Right lobe of liver (tissue), 6 donors: ENCODE measurements around the gene MGRN1. TPM values are rescaled to one million over a fixed set of nuclear protein-coding genes. Genes with fewer than 3 reads are reported as not detected.

Experiments used
- ATAC-seq, 4 donors: fragments of 200-7000 bp; cut with Tn5 transposase; one replicate each; pipeline ENCODE4 v1.9.1; 2020; ENCODE audit warnings: mild to moderate bottlenecking in 4 of 4, moderate library complexity in 4 of 4
- DNase-seq, 3 donors: peaks; one replicate each; pipeline ENCODE4 v3.0.0-alpha.2; 2020
- H3K27ac ChIP-seq, 3 donors: fragments of 200-600 bp; one replicate each; pipeline ENCODE4 v1.8.0; 2022
- H3K27me3 ChIP-seq, 2 donors: fragments of 200-600 bp; one replicate each; pipeline ENCODE4 v1.8.0; 2022
- H3K36me3 ChIP-seq, 4 donors: fragments of 200-600 bp; sonication (generic) in 1 of 4; one replicate each; pipeline versions ENCODE4 v1.5.1 to v1.8.0; 2017 to 2022; ENCODE audit warnings: control low read depth in 1 of 4
- H3K4me1 ChIP-seq, 4 donors: fragments of 200-600 bp; sonication (generic) in 1 of 4; one replicate each; pipeline versions ENCODE4 v1.5.1 to v1.8.0; 2017 to 2022; ENCODE audit warnings: control low read depth in 1 of 4
- H3K4me3 ChIP-seq, 3 donors: fragments of 200-600 bp; one replicate each; pipeline ENCODE4 v1.8.0; 2022
- H3K9me3 ChIP-seq, 4 donors: fragments of 200-600 bp; sonication (generic) in 1 of 4; one replicate each; pipeline versions ENCODE4 v1.5.1 to v1.8.0; 2017 to 2022; ENCODE audit warnings: control low read depth in 1 of 4
- POLR2A ChIP-seq: fragments of 450-650 bp; IDR thresholded peaks from one replicate; pipeline ENCODE4 v1.6.1; 2017; ENCODE audit warnings: antibody characterized with exemption, mild to moderate bottlenecking
- WGBS: methylation state at CpG from one replicate; pipeline ENCODE4 v1.1.6; 2018; ENCODE audit warnings: low coverage, low lambda C conversion rate; ENCODE audit not compliant: insufficient coverage; ENCODE audit errors: missing lambda C conversion rate; 5-methylcytosine and 5-hydroxymethylcytosine counted together
- intact Hi-C, 2 donors: fragments of 100-400 bp; cut with DNase I; formaldehyde crosslinking; loops; one replicate each; pipeline versions ENCODE4 v1.11.2 to v1.14.1; 2022
- total RNA-seq, 6 experiments: library from RNA; depleted of rRNA in 2 of 6; stranded (reverse); fragments of >200 nt in 2 of 6; fragmentation: NEBNext Ultra II Directional in 3 of 6; extraction: Animal tissue kit (Norgen Biotek cat#: 25700) in 3 of 6; gene quantifications; one replicate each; pipeline versions ENCODE4 v1.1.0 to v1.2.4, GENCODE V29; 2016 to 2023
- TF ChIP-seq, protein P1 (sequence below), 4 donors: fragments of 200-600 bp in 3 of 4; fragments of 450-650 bp in 1 of 4; IDR thresholded peaks; one replicate each; pipeline versions ENCODE4 v1.5.1 to v1.8.0; 2016 to 2022; ENCODE audit warnings: antibody characterized with exemption in 4 of 4, mild to moderate bottlenecking in 2 of 4
- donor health status: DM: no; HTN: yes; CAD: no.
- donor health status: DM: no; HTN: no; CAD: no.
- donor health status: DM: no; HTN: no; CAD: no.
- donor health status: DM: no; HTN: yes; CAD: no.
- donor health status: DM: no; HTN: yes; CAD: no.

MGRN1 gene
- total RNA-seq, 6 experiments from 2014 or later: 42.5 to 67.3 (median 49.5) TPM

GRCh38 chr16:4631444-4631843, 6.8 kb downstream of the MGRN1 start:
- intact Hi-C loops: no loop called here
- Histone ChIP-seq H3K36me3 (peaks cover 0 to 6% (median 0%) of the 10 kb centered on the region in 4 donors), H3K27me3 (no peaks in the 10 kb centered on the region), H3K4me3 (no peak overlapping the region), H3K4me1 (peaks cover 0 to 8% (median under 1%) of the 10 kb centered on the region in 4 donors), H3K9me3 (no peaks in the 10 kb centered on the region), H3K27ac (no peak overlapping the region)
- no peak for TF ChIP-seq POLR2A
- TF ChIP-seq, protein P1, sequence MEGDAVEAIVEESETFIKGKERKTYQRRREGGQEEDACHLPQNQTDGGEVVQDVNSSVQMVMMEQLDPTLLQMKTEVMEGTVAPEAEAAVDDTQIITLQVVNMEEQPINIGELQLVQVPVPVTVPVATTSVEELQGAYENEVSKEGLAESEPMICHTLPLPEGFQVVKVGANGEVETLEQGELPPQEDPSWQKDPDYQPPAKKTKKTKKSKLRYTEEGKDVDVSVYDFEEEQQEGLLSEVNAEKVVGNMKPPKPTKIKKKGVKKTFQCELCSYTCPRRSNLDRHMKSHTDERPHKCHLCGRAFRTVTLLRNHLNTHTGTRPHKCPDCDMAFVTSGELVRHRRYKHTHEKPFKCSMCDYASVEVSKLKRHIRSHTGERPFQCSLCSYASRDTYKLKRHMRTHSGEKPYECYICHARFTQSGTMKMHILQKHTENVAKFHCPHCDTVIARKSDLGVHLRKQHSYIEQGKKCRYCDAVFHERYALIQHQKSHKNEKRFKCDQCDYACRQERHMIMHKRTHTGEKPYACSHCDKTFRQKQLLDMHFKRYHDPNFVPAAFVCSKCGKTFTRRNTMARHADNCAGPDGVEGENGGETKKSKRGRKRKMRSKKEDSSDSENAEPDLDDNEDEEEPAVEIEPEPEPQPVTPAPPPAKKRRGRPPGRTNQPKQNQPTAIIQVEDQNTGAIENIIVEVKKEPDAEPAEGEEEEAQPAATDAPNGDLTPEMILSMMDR (IDR thresholded peaks at IDR 0.05): no peak
- peak; percentile 51 to 74 (median 66) for ATAC-seq
- DNase-seq: no peak
- WGBS: no CpG with 5 or more reads among the region's 1 CpG

DNA sequence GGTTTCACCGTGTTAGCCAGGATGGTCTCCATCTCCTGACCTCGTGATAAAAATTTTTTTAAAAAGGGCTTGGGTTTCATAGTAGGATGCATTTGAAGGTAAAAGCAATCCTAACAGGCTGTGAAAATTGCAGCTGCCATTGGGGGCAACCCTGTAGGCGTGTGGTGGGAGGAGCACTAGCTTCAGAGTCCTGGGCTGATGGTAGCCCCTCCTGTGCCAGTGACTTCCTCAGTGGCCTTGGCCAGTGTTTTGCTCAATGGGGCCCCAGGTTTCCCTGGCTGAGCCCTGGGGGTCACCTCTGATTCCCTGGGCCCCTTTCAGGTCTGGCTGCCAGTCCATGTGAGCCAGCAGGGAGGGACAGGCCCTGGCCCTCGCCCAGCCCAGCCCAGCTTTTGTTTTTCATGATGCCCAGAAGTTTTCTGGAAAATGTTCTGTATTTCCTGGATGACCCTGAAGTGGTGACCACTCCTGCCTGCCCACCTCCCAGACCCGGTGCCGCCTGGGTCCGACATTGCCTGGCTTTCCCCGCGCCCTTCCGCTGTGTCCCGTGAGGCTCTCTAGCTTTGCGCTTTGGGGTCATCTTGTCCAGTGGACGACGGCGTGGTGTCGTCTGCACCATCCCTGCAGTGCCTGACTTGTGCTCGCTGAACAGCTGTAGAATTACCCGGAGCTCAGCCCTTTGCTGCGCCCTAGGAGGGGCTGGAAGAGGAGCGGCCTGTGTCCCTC, 9.4 kb downstream of the MGRN1 start:
- intact Hi-C loops: no loop called here
- Histone ChIP-seq H3K4me1 (peaks cover 0 to 6% (median 0%) of the 10 kb centered on the region in 4 donors), H3K27ac (no peak overlapping the region), H3K4me3 (no peak overlapping the region), H3K9me3 (no peaks in the 10 kb centered on the region), H3K36me3 (peaks cover 0 to 8% (median 0%) of the 10 kb centered on the region in 4 donors), H3K27me3 (no peaks in the 10 kb centered on the region)
- TF ChIP-seq POLR2A: no peak
- TF ChIP-seq, protein P1 (IDR thresholded peaks at IDR 0.05): no peak
- DNase-seq: no peak
- no peak for ATAC-seq
- 94% methylated on average over 11 of the region's 20 CpGs for WGBS

- Histone ChIP-seq H3K4me1 (peaks cover 0 to 6% (median 0%) of the 10 kb centered on the region in 4 donors), H3K9me3 (no peaks in the 10 kb centered on the region), H3K36me3 (peaks cover 0 to 8% (median 0%) of the 10 kb centered on the region in 4 donors), H3K27me3 (no peaks in the 10 kb centered on the region), H3K27ac (no peak overlapping the region), H3K4me3 (no peak overlapping the region)
- ATAC-seq (no peak), DNase-seq (no peak)
- intact Hi-C loops: no loop called here
- WGBS: 87% methylated on average over 9 of the region's 12 CpGs
- no peak for TF ChIP-seq POLR2A
- TF ChIP-seq, protein P1 (IDR thresholded peaks at IDR 0.05): no peak
These were observed 10.1 kb downstream of the MGRN1 start for GRCh38 chr16:4634768-4635167.

GRCh38 chr16:4636196-4636595, 11.6 kb downstream of the MGRN1 start:
- no peak for DNase-seq
- intact Hi-C loops: no loop called here

More at GRCh38 chr16:4636196-4636595, 11.6 kb downstream of the MGRN1 start:
- Histone ChIP-seq H3K4me3 (no peak overlapping the region), H3K9me3 (no peaks in the 10 kb centered on the region), H3K27ac (no peak overlapping the region), H3K4me1 (no peaks in the 10 kb centered on the region), H3K27me3 (no peaks in the 10 kb centered on the region), H3K36me3 (peaks cover 0 to 8% (median 0%) of the 10 kb centered on the region in 4 donors)
- no peak for ATAC-seq
- WGBS: 75% methylated on average over 3 of the region's 13 CpGs
- no peak for TF ChIP-seq POLR2A
- TF ChIP-seq, protein P1 (IDR thresholded peaks at IDR 0.05): no peak
